H1 (cell line): Measurements from ENCODE around the gene GADL1. TPM values are rescaled to one million over a fixed set of nuclear protein-coding genes. Genes with fewer than 3 reads are reported as not detected.

Source experiments
- CTCF ChIA-PET: fragments of 300-600 bp; sonication (Branson Sonifier 250); formaldehyde crosslinking; loops from one replicate; lab custom pipeline; 2021; ENCODE audit not compliant: partially characterized antibody; lab: Charles Lee
- POLR2A ChIA-PET: fragments of 300-600 bp; sonication (Branson Sonifier 250); formaldehyde crosslinking; loops from one replicate; lab custom pipeline; 2021; ENCODE audit warnings: inconsistent platforms; ENCODE audit not compliant: partially characterized antibody; lab: Charles Lee
- DNase-seq, 2 experiments: peaks; one replicate each; pipeline versions ENCODE4 v3.0.0 to v3.0.0-alpha.2; 2010 to 2022; ENCODE audit warnings: low spot score in 2 of 2, low read depth in 1 of 2, mixed read lengths in 1 of 2
- FAIRE-seq: peaks from 2 replicates; lab custom pipeline; 2011; peaks lifted over from hg19 to GRCh38; lab: Jason Lieb, UNC
- H2AFZ ChIP-seq: 2 replicates; pipeline ENCODE4 v1.8.1; 2012; ENCODE audit warnings: low read length, inconsistent platforms
- H2AK5ac ChIP-seq: 2 replicates; pipeline ENCODE4 v1.6.1; 2013; ENCODE audit warnings: low read depth, low read length
- H2BK120ac ChIP-seq: replicated peaks from 2 replicates; pipeline ENCODE3; 2013; ENCODE audit warnings: low read depth, low read length, inconsistent platforms
- H2BK12ac ChIP-seq: 2 replicates; pipeline ENCODE4 v1.6.1; 2013; ENCODE audit warnings: low read depth, low read length
- H2BK15ac ChIP-seq: 2 replicates; pipeline ENCODE4 v1.6.1; 2013; ENCODE audit warnings: low read length
- H2BK20ac ChIP-seq: 2 replicates; pipeline ENCODE4 v1.6.1; 2013; ENCODE audit warnings: low read length
- H2BK5ac ChIP-seq: 2 replicates; pipeline ENCODE4 v1.6.1; 2013; ENCODE audit warnings: low read depth, low read length
- H3K14ac ChIP-seq: 2 replicates; pipeline ENCODE4 v1.6.1; 2013; ENCODE audit warnings: inconsistent platforms; ENCODE audit not compliant: insufficient read length
- H3K18ac ChIP-seq: 2 replicates; pipeline ENCODE4 v1.6.1; 2013; ENCODE audit warnings: low read length; ENCODE audit errors: extremely low read depth
- H3K23ac ChIP-seq: 2 replicates; pipeline ENCODE4 v1.6.1; 2013; ENCODE audit warnings: inconsistent platforms; ENCODE audit not compliant: insufficient read length
- H3K23me2 ChIP-seq: 2 replicates; pipeline ENCODE4 v1.6.1; 2013; ENCODE audit warnings: low read depth, low read length
- H3K27ac ChIP-seq: 2 replicates; pipeline ENCODE4 v1.6.1; 2011; ENCODE audit warnings: low read depth, low read length, inconsistent platforms
- H3K27me3 ChIP-seq, 4 experiments: replicated peaks in 1 of 4; 1 replicate in 1 of 4; 2 replicates in 3 of 4; pipeline versions ENCODE4 v1.6.1 to v1.8.1; 2011 to 2013; ENCODE audit warnings: low read length in 3 of 4, mild to moderate bottlenecking in 3 of 4, inconsistent platforms in 2 of 4, mixed read lengths in 2 of 4, moderate library complexity in 1 of 4; ENCODE audit not compliant: control insufficient read depth in 3 of 4, insufficient read depth in 3 of 4; ENCODE audit errors: extremely low read depth in 1 of 4
- H3K36me3 ChIP-seq, 4 experiments: 2 replicates each; pipeline versions ENCODE4 v1.6.1 to v1.8.1; 2011 to 2013; ENCODE audit warnings: mild to moderate bottlenecking in 4 of 4, low read length in 3 of 4, moderate library complexity in 2 of 4, control low read depth in 1 of 4, inconsistent platforms in 1 of 4; ENCODE audit not compliant: insufficient read depth in 4 of 4, control insufficient read depth in 2 of 4
- H3K4ac ChIP-seq: replicated peaks from 2 replicates; pipeline ENCODE3; 2013; ENCODE audit warnings: low read length, low read depth, mixed read lengths, inconsistent platforms; ENCODE audit not compliant: insufficient read length
- H3K4me1 ChIP-seq, 4 experiments: replicated peaks in 1 of 4; 1 replicate in 1 of 4; 2 replicates in 3 of 4; pipeline versions ENCODE4 v1.6.1 to v1.8.1; 2011 to 2013; ENCODE audit warnings: low read length in 3 of 4, inconsistent platforms in 2 of 4, mixed read lengths in 1 of 4; ENCODE audit not compliant: insufficient read depth in 4 of 4, control insufficient read depth in 3 of 4
- H3K4me2 ChIP-seq, 2 experiments: 2 replicates each; pipeline versions ENCODE4 v1.6.1 to v1.8.1; 2011 to 2013; ENCODE audit warnings: low read depth in 2 of 2, low read length in 2 of 2, control low read depth in 1 of 2, inconsistent platforms in 1 of 2, mild to moderate bottlenecking in 1 of 2; ENCODE audit not compliant: insufficient read depth in 1 of 2
- H3K4me3 ChIP-seq, 4 experiments: fragments of 200-600, 300-600 bp in 1 of 4; sonication (generic), shearing (Covaris generic), sonication (Bioruptor Twin) in 1 of 4; 2 replicates each; pipeline versions ENCODE4 v1.5.1 to v1.8.1; 2011 to 2016; ENCODE audit warnings: low read length in 4 of 4, low read depth in 3 of 4, control low read depth in 2 of 4, inconsistent platforms in 2 of 4, mild to moderate bottlenecking in 2 of 4, mixed read lengths in 1 of 4, moderate library complexity in 1 of 4; ENCODE audit not compliant: insufficient read depth in 2 of 4; ENCODE audit errors: extremely low read depth in 1 of 4
- H3K56ac ChIP-seq: replicated peaks from 2 replicates; pipeline ENCODE3; 2013; ENCODE audit warnings: low read depth, mild to moderate bottlenecking, mixed read lengths, low read length, inconsistent platforms; ENCODE audit not compliant: insufficient read length
- H3K79me1 ChIP-seq: 2 replicates; pipeline ENCODE4 v1.6.1; 2013; ENCODE audit warnings: low read depth, low read length, control low read depth
- H3K79me2 ChIP-seq, 2 experiments: 2 replicates each; pipeline versions ENCODE4 v1.6.1 to v1.8.1; 2012 to 2013; ENCODE audit warnings: low read length in 2 of 2, mild to moderate bottlenecking in 2 of 2, inconsistent platforms in 1 of 2; ENCODE audit not compliant: insufficient read depth in 2 of 2, control insufficient read depth in 1 of 2
- H3K9ac ChIP-seq, 4 experiments: replicated peaks in 1 of 4; 1 replicate in 1 of 4; 2 replicates in 3 of 4; pipeline versions ENCODE4 v1.6.1 to v1.8.1; 2011 to 2013; ENCODE audit warnings: low read depth in 3 of 4, low read length in 3 of 4, control low read depth in 2 of 4, mild to moderate bottlenecking in 2 of 4, moderate library complexity in 2 of 4, inconsistent platforms in 1 of 4; ENCODE audit errors: extremely low read depth in 1 of 4
- H3K9me3 ChIP-seq, 2 experiments: 2 replicates each; pipeline versions ENCODE4 v1.6.1 to v1.8.1; 2012 to 2013; ENCODE audit warnings: mild to moderate bottlenecking in 2 of 2, moderate library complexity in 2 of 2, control low read depth in 1 of 2, inconsistent platforms in 1 of 2, low read depth in 1 of 2, low read length in 1 of 2, mixed read lengths in 1 of 2; ENCODE audit not compliant: insufficient read depth in 2 of 2
- H4K20me1 ChIP-seq, 2 experiments: replicated peaks in 1 of 2; 2 replicates each; pipeline versions ENCODE3 to v1.8.1; 2011 to 2013; ENCODE audit warnings: inconsistent platforms in 2 of 2, low read length in 2 of 2, mild to moderate bottlenecking in 1 of 2; ENCODE audit not compliant: insufficient read depth in 2 of 2, control insufficient read depth in 1 of 2
- H4K5ac ChIP-seq: 2 replicates; pipeline ENCODE4 v1.6.1; 2013; ENCODE audit warnings: low read length, low read depth, mixed read lengths, inconsistent platforms; ENCODE audit not compliant: insufficient read length
- H4K8ac ChIP-seq: 2 replicates; pipeline ENCODE4 v1.8.0; 2013; ENCODE audit warnings: mild to moderate bottlenecking, moderate library complexity, low read length, inconsistent platforms; ENCODE audit not compliant: insufficient read depth; ENCODE audit errors: extremely low read depth
- H4K91ac ChIP-seq: replicated peaks from 2 replicates; pipeline ENCODE3; 2013; ENCODE audit warnings: low read length, mixed read lengths, inconsistent platforms; ENCODE audit not compliant: insufficient read length
- GTF2F1 ChIP-seq: IDR thresholded peaks from 2 replicates; pipeline ENCODE4 v1.6.1; 2012; ENCODE audit warnings: low read depth, low read length, improper control_type of control experiment, borderline replicate concordance
- KDM4A ChIP-seq: IDR thresholded peaks from one replicate; pipeline ENCODE4 v1.7.1; 2012; ENCODE audit warnings: low read depth, mild to moderate bottlenecking, moderate library complexity, low read length, inconsistent platforms; ENCODE audit not compliant: severe bottlenecking
- RAD21 ChIP-seq, 2 experiments: IDR thresholded peaks in 1 of 2; conservative IDR thresholded peaks in 1 of 2; 2 replicates each; pipeline ENCODE4 v1.6.1; 2011; ENCODE audit warnings: low read depth in 2 of 2, low read length in 2 of 2, improper control_type of control experiment in 1 of 2, inconsistent platforms in 1 of 2, mild to moderate bottlenecking in 1 of 2, moderate library complexity in 1 of 2
- SP4 ChIP-seq: IDR thresholded peaks from 2 replicates; pipeline ENCODE4 v1.6.1; 2012; ENCODE audit warnings: low read length, inconsistent platforms
- WGBS, 2 experiments: shearing (Covaris generic) in 1 of 2; methylation state at CpG; one replicate each; pipeline versions ENCODE4 v1.1.6 to v1.1.7; 2013 to 2015; ENCODE audit warnings: low lambda C conversion rate in 2 of 2, mixed read lengths in 2 of 2, inconsistent platforms in 1 of 2, low coverage in 1 of 2, missing lambda C conversion rate in 1 of 2; ENCODE audit not compliant: insufficient replicate concordance in 2 of 2, insufficient coverage in 1 of 2, insufficient read length in 1 of 2; ENCODE audit errors: extremely low coverage in 1 of 2, missing lambda C conversion rate in 1 of 2; 5-methylcytosine and 5-hydroxymethylcytosine counted together
- polyA plus RNA-seq, 7 experiments: library from polyadenylated mRNA; depleted of rRNA in 3 of 7; stranded (reverse) in 5 of 7; unstranded in 2 of 7; fragments of >200 nt in 5 of 7; fragments of 200-250 nt in 2 of 7; gene quantifications; 1 replicate in 5 of 7; 2 replicates in 1 of 7; 4 replicates in 1 of 7; pipeline versions ENCODE4 v1.2.1 to v1.2.3, GENCODE V29; 2011 to 2013; ENCODE audit warnings: missing spikeins in 2 of 7, mixed read lengths in 2 of 7
- total RNA-seq: library from RNA; stranded (reverse); fragmentation: NEBNext Ultra II Directional; extraction: Animal tissue kit (Norgen Biotek cat#: 25700); gene quantifications from 2 replicates; pipeline ENCODE4 v1.2.1, GENCODE V29; 2021
- TF ChIP-seq, protein P1 (sequence below), 3 experiments: IDR thresholded peaks; 1 replicate in 2 of 3; 2 replicates in 1 of 3; pipeline versions ENCODE4 v1.5.1 to v1.6.1; 2011; ENCODE audit warnings: low read length in 3 of 3, mild to moderate bottlenecking in 3 of 3, inconsistent platforms in 2 of 3, low read depth in 1 of 3, moderate library complexity in 1 of 3; ENCODE audit not compliant: insufficient read depth in 1 of 3; ENCODE audit errors: control extremely low read depth in 1 of 3

Gene GADL1
- total and polyA plus RNA-seq, 2 of the 8 experiments (the other 6 are each of a cell fraction or from before 2014, with no cell fraction given): 0.03 to 0.30 TPM

DNA sequence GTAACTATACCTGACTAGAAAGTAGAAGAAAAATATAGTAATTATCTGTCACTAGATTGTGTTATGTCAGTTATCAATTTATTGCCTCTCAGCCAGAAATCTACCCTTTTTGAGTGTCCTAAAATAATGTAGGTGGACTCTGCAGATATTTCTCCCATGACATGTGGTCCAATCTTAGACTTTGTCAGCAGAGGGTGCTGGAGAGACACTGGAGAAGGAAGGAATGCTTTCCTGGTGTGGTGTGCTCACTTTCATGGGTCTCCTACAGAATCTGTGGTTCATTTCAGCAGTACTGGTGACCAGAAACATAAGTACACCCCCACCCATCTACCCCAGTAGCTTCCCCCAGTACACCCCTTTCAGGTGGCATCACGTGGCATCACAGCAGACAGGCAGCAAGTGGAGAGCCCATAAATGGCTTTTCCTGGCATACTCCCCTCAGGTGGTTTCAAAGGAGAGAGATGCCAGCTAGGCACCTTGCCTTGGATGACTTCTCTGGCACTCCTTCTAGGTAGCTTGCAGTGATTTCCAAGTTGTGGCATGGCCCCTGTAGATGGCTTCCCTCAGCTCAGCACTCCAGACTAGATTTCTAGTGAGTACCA, 114.7 kb downstream of the GADL1 start:
- Histone ChIP-seq H2BK5ac (no peak overlapping the region), H3K79me1 (no peaks in the 10 kb centered on the region), H3K4me2 (no peak overlapping the region), H4K20me1 (no peaks in the 10 kb centered on the region), H4K8ac (no peak overlapping the region), H3K36me3 (no peaks in the 10 kb centered on the region), H3K4ac (no peak overlapping the region), H3K27me3 (no peaks in the 10 kb centered on the region), H2BK120ac (no peak overlapping the region), H4K5ac (no peak overlapping the region), H4K91ac (no peak overlapping the region), H3K23me2 (no peaks in the 10 kb centered on the region; the same call in 1 of the 2 replicates), H3K27ac (no peak overlapping the region), H3K56ac (no peak overlapping the region), H2AFZ (no peak overlapping the region), H3K4me3 (no peak overlapping the region), H2AK5ac (no peak overlapping the region), H3K79me2 (no peaks in the 10 kb centered on the region), H3K9ac (no peak overlapping the region), H3K9me3 (no peaks in the 10 kb centered on the region), H3K23ac (no peak overlapping the region), H3K18ac (no peak overlapping the region), H2BK15ac (no peak overlapping the region), H2BK12ac (no peak overlapping the region), H2BK20ac (no peak overlapping the region), H3K4me1 (no peaks in the 10 kb centered on the region), H3K14ac (no peak overlapping the region)
- FAIRE-seq: peak; percentile 77
- TF ChIP-seq RAD21 (IDR thresholded peaks at IDR 0.05 in 1 of 2, conservative IDR thresholded peaks at IDR 0.05 in 1 of 2; ENCODE audit: low read depth in 2 of 2, low read length in 2 of 2) (peak; percentile 87 to 89), GTF2F1 (no peak), SP4 (no peak), KDM4A (no peak)
- TF ChIP-seq, protein P1, sequence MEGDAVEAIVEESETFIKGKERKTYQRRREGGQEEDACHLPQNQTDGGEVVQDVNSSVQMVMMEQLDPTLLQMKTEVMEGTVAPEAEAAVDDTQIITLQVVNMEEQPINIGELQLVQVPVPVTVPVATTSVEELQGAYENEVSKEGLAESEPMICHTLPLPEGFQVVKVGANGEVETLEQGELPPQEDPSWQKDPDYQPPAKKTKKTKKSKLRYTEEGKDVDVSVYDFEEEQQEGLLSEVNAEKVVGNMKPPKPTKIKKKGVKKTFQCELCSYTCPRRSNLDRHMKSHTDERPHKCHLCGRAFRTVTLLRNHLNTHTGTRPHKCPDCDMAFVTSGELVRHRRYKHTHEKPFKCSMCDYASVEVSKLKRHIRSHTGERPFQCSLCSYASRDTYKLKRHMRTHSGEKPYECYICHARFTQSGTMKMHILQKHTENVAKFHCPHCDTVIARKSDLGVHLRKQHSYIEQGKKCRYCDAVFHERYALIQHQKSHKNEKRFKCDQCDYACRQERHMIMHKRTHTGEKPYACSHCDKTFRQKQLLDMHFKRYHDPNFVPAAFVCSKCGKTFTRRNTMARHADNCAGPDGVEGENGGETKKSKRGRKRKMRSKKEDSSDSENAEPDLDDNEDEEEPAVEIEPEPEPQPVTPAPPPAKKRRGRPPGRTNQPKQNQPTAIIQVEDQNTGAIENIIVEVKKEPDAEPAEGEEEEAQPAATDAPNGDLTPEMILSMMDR (IDR thresholded peaks at IDR 0.05; ENCODE audit: control extremely low read depth in 1 of 3, insufficient read depth in 1 of 3, low read depth in 1 of 3, low read length in 3 of 3): peak; percentile 2 to 71 (median 66)
- 67% methylated on average over 1 of the region's 1 CpG; no CpG with 5 or more reads in 1 of the 2 experiments for WGBS, 2 experiments
- ChIA-PET CTCF (interaction anchor here (0.6 to 2.6 kb wide), 15 partner anchors 10 to 386 kb away, joined by 3 to 20 read pairs (median 4); no protein-coding TSS in a partner anchor), POLR2A (no interaction called here)
- peak in 1 of 2 experiments; percentile 48 for DNase-seq
